GM10266 (cell line): ENCODE results near the gene BCOR.

Source experiments
- DNase-seq: peaks from one replicate; pipeline ENCODE4 v3.0.0; 2012; ENCODE audit errors: extremely low spot score
- TF ChIP-seq, protein P1 (sequence below): IDR thresholded peaks from 2 replicates; pipeline ENCODE4 v1.5.1; 2012; ENCODE audit warnings: mild to moderate bottlenecking, low read depth; ENCODE audit not compliant: control insufficient read depth, insufficient read depth; ENCODE audit errors: missing control alignments

BCOR gene

GRCh38 chrX:40105835-40106675 lies 8.3 kb upstream of the BCOR start:
- TF ChIP-seq, protein P1, sequence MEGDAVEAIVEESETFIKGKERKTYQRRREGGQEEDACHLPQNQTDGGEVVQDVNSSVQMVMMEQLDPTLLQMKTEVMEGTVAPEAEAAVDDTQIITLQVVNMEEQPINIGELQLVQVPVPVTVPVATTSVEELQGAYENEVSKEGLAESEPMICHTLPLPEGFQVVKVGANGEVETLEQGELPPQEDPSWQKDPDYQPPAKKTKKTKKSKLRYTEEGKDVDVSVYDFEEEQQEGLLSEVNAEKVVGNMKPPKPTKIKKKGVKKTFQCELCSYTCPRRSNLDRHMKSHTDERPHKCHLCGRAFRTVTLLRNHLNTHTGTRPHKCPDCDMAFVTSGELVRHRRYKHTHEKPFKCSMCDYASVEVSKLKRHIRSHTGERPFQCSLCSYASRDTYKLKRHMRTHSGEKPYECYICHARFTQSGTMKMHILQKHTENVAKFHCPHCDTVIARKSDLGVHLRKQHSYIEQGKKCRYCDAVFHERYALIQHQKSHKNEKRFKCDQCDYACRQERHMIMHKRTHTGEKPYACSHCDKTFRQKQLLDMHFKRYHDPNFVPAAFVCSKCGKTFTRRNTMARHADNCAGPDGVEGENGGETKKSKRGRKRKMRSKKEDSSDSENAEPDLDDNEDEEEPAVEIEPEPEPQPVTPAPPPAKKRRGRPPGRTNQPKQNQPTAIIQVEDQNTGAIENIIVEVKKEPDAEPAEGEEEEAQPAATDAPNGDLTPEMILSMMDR: no peak
- DNase-seq: peak; percentile 73

- peak; percentile 64 for DNase-seq
- TF ChIP-seq, protein P1: no peak
Observed at GRCh38 chrX:40104985-40105834, 7.5 kb upstream of the BCOR start.

- DNase-seq: peak; percentile 72
Observed at GRCh38 chrX:40104630-40104984, 6.8 kb upstream of the BCOR start.

GRCh38 chrX:40103565-40104323 lies 6.0 kb upstream of the BCOR start:
- TF ChIP-seq, protein P1: no peak

More at GRCh38 chrX:40104630-40104984, 6.8 kb upstream of the BCOR start:
- TF ChIP-seq, protein P1: no peak

GRCh38 chrX:40102393-40103381 lies 4.9 kb upstream of the BCOR start:
- TF ChIP-seq, protein P1: no peak

More at GRCh38 chrX:40103565-40104323, 6.0 kb upstream of the BCOR start:
- DNase-seq: no peak

DNA sequence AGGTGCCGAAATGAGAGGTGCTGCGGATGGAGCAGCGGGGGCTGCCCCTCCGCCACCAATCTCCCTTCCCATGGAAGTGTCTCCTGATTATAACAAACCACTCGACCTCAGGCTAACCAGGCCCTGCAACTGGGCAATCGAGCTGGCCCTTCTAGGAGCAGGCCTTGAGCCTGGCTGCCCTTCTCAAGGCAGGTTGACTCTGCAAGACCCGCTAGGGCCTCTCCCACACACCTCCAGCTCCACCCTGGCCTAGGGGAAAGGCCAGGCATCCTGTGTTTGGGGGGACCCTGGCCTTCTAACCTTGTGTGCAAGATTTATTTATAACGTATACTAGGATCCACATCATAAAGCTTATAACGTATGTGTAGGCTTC lies 3.7 kb upstream of the BCOR start:
- TF ChIP-seq, protein P1: no peak
- no peak for DNase-seq

More at GRCh38 chrX:40102393-40103381, 4.9 kb upstream of the BCOR start:
- DNase-seq: no peak
